Left ventricle myocardium superior (tissue), 1 donor: Measurements from ENCODE around the gene MXI1. TPM values are rescaled to one million over a fixed set of nuclear protein-coding genes. Genes with fewer than 3 reads are reported as not detected.
A peak's percentile ranks its signal among the peaks of the same experiment; 100 is the strongest.

Experiments used
- ATAC-seq: fragments of 200-7000 bp; cut with Tn5 transposase; one replicate; pipeline ENCODE4 v1.9.1; 2020; ENCODE audit warnings: mild to moderate bottlenecking, moderate library complexity
- DNase-seq: peaks from one replicate; pipeline ENCODE4 v3.0.0-alpha.2; 2020
- intact Hi-C: fragments of 100-400 bp; cut with micrococcal nuclease; formaldehyde crosslinking; loops from one replicate; pipeline ENCODE4 v1.11.0; 2022
- total RNA-seq: library from RNA; stranded (reverse); fragmentation: NEBNext Ultra II Directional; extraction: Animal tissue kit (Norgen Biotek cat#: 25700); gene quantifications from one replicate; pipeline ENCODE4 v1.2.1, GENCODE V29; 2021
- donor health status: DM: no; HTN: yes; CAD: no; lungs with severe emphysema.

MXI1 gene
- total RNA-seq, 1 donor from 2014 or later: 79.8 TPM

GRCh38 chr10:110210674-110211464, 3.5 kb downstream of the MXI1 start:
- DNase-seq (peak; percentile 98), ATAC-seq (peak; percentile 84)
- intact Hi-C loops: no loop called here

- peak; percentile 0 for ATAC-seq
- intact Hi-C loops: no loop called here
- no peak for DNase-seq
Measured at GRCh38 chr10:110211465-110211843, 4.0 kb downstream of the MXI1 start.

GRCh38 chr10:110212119-110213006, 5.0 kb downstream of the MXI1 start:
- peak; percentile 38 for DNase-seq
- intact Hi-C loops: no loop called here
- no peak for ATAC-seq

GRCh38 chr10:110214371-110214826, 7.0 kb downstream of the MXI1 start:
- intact Hi-C loops: no loop called here

GRCh38 chr10:110215286-110216170, 8.1 kb downstream of the MXI1 start:
- ATAC-seq (no peak), DNase-seq (no peak)
- intact Hi-C loops: no loop called here

More at GRCh38 chr10:110214371-110214826, 7.0 kb downstream of the MXI1 start:
- no peak for DNase-seq
- ATAC-seq: no peak

GRCh38 chr10:110216240-110216639, 8.8 kb downstream of the MXI1 start:
- ATAC-seq (no peak), DNase-seq (no peak)
- intact Hi-C loops: no loop called here

GRCh38 chr10:110216942-110217661, 9.7 kb downstream of the MXI1 start:
- intact Hi-C loops: no loop called here
- no peak for DNase-seq

GRCh38 chr10:110217662-110218008, 10.2 kb downstream of the MXI1 start:
- DNase-seq: no peak
- no peak for ATAC-seq
- intact Hi-C loops: no loop called here

More at GRCh38 chr10:110216942-110217661, 9.7 kb downstream of the MXI1 start:
- peak; percentile 16 for ATAC-seq

GRCh38 chr10:110218632-110219031, 11.2 kb downstream of the MXI1 start:
- ATAC-seq (no peak), DNase-seq (no peak)
- intact Hi-C loops: no loop called here

GRCh38 chr10:110219884-110220283, 12.5 kb downstream of the MXI1 start:
- ATAC-seq (no peak), DNase-seq (no peak)
- intact Hi-C loops: no loop called here

- peak; percentile 54 for ATAC-seq
- intact Hi-C loops: no loop called here
- DNase-seq: peak; percentile 66
Measured at GRCh38 chr10:110220398-110220797, 13.0 kb downstream of the MXI1 start.

- no peak for ATAC-seq
Measured at GRCh38 chr10:110221044-110221720, 13.8 kb downstream of the MXI1 start.

GRCh38 chr10:110221721-110222261, 14.4 kb downstream of the MXI1 start:
- ATAC-seq (peak; percentile 63), DNase-seq (peak; percentile 86)
- intact Hi-C loops: no loop called here

More at GRCh38 chr10:110221044-110221720, 13.8 kb downstream of the MXI1 start:
- DNase-seq: no peak
- intact Hi-C loops: no loop called here

GRCh38 chr10:110222641-110223297, 15.4 kb downstream of the MXI1 start:
- intact Hi-C loops: no loop called here
- ATAC-seq (no peak), DNase-seq (no peak)

GRCh38 chr10:110223298-110223925, 16.0 kb downstream of the MXI1 start:
- intact Hi-C loops: no loop called here
- DNase-seq: no peak
- ATAC-seq: no peak

- DNase-seq (no peak), ATAC-seq (no peak)
- intact Hi-C loops: loop anchor here (5.0 kb wide), 1 partner anchor 88 kb away; no protein-coding TSS in a partner anchor
Measured at GRCh38 chr10:110224992-110225391, 17.6 kb downstream of the MXI1 start.

- ATAC-seq (no peak), DNase-seq (no peak)
- intact Hi-C loops: loop anchor here (5.0 kb wide), 1 partner anchor 88 kb away; no protein-coding TSS in a partner anchor
Measured at GRCh38 chr10:110225441-110225755, 18.0 kb downstream of the MXI1 start.
